Adrenal gland (tissue), 5 donors: ENCODE results near the gene NNT.

Source experiments
- POLR2A ChIP-seq, 2 donors: fragments of 450-650 bp; IDR thresholded peaks; one replicate each; pipeline ENCODE4 v1.6.1; 2017; ENCODE audit warnings: antibody characterized with exemption in 2 of 2, mild to moderate bottlenecking in 2 of 2, moderate library complexity in 1 of 2
- TF ChIP-seq, protein P1 (sequence below), 6 experiments: fragments of 450-650 bp in 4 of 6; fragments of 200-600 bp in 2 of 6; sonication (generic) in 1 of 6; IDR thresholded peaks; 1 replicate in 5 of 6; 2 replicates in 1 of 6; pipeline versions ENCODE4 v1.5.1 to v1.8.0; 2016 to 2021; ENCODE audit warnings: antibody characterized with exemption in 6 of 6, mild to moderate bottlenecking in 2 of 6, moderate library complexity in 1 of 6
- donor health status: DM: no; HTN: no; CAD: no.

DNA sequence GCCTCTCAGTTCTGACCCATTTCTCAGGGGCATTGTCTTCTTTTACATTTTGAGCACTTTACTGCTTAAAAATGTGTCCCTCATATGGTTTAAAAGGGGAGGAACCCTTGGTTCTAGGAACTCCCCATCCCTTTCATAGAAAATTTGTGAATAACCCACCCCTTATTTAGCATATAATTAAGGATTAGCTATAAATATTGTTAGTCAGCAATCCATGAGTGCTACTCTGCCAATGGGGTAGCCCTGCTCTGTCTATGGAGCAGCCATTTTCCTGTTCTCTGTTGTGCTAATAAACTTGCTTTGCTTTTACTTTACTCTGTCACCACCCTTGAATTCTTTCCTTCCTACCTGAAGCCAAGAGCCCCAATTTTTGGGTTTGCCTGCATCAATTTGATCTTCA, 12.3 kb upstream of the NNT start:
- TF ChIP-seq, protein P1, sequence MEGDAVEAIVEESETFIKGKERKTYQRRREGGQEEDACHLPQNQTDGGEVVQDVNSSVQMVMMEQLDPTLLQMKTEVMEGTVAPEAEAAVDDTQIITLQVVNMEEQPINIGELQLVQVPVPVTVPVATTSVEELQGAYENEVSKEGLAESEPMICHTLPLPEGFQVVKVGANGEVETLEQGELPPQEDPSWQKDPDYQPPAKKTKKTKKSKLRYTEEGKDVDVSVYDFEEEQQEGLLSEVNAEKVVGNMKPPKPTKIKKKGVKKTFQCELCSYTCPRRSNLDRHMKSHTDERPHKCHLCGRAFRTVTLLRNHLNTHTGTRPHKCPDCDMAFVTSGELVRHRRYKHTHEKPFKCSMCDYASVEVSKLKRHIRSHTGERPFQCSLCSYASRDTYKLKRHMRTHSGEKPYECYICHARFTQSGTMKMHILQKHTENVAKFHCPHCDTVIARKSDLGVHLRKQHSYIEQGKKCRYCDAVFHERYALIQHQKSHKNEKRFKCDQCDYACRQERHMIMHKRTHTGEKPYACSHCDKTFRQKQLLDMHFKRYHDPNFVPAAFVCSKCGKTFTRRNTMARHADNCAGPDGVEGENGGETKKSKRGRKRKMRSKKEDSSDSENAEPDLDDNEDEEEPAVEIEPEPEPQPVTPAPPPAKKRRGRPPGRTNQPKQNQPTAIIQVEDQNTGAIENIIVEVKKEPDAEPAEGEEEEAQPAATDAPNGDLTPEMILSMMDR (IDR thresholded peaks at IDR 0.05) = no peak
- no peak for TF ChIP-seq POLR2A (IDR thresholded peaks at IDR 0.05)
